OCI-LY7 (cell line): Measurements from ENCODE around the gene HNMT. TPM values are rescaled to one million over a fixed set of nuclear protein-coding genes. Genes with fewer than 3 reads are reported as not detected.
"Not testable (repeated sequence)": the region's sequence is repeated elsewhere in the genome, so short reads cannot be mapped to it uniquely, and the experiment has no call there.

ENCODE experiments used
- Bru-seq: library from RNA; stranded (reverse); fragments of 400-500 nt; gene quantifications from one replicate; lab custom pipeline; 2021; lab: Mats Ljungman, UMichigan
- BruChase-seq, 2 experiments: library from RNA; stranded (reverse); fragments of 400-500 nt; gene quantifications; one replicate each; lab custom pipeline; 2021; lab: Mats Ljungman, UMichigan
- BruUV-seq: library from RNA; stranded (reverse); fragments of 400-500 nt; replicated peaks from 2 replicates; lab custom pipeline; 2021; lab: Mats Ljungman, UMichigan
- CTCF ChIA-PET: fragments of 300-600 bp; sonication (Branson Sonifier 250); formaldehyde crosslinking; loops from one replicate; lab custom pipeline; 2022; ENCODE audit warnings: antibody characterized with exemption; ENCODE audit not compliant: unreplicated experiment; lab: Charles Lee
- POLR2A ChIA-PET: fragments of 300-600 bp; sonication (Branson Sonifier 250); formaldehyde crosslinking; loops from one replicate; lab custom pipeline; 2022; ENCODE audit warnings: antibody characterized with exemption; lab: Charles Lee
- DNase-seq: peaks from one replicate; pipeline ENCODE4 v3.0.0-alpha.2; 2015; ENCODE audit warnings: low spot score
- H2AFZ ChIP-seq: fragments of 200-600 bp; sonication (generic), shearing (Covaris generic); 2 replicates; pipeline ENCODE4 v1.6.1; 2014; ENCODE audit warnings: mild to moderate bottlenecking, antibody characterized with exemption, low read length, moderate library complexity
- H3K27ac ChIP-seq: fragments of 200-600 bp; sonication (generic); 2 replicates; pipeline ENCODE4 v1.5.1; 2014; ENCODE audit warnings: mixed run types, low read depth, mild to moderate bottlenecking, moderate library complexity, low read length, inconsistent platforms; ENCODE audit not compliant: poor library complexity, severe bottlenecking
- H3K36me3 ChIP-seq: fragments of 200-600 bp; sonication (generic); 2 replicates; pipeline ENCODE4 v1.6.1; 2014; ENCODE audit warnings: mild to moderate bottlenecking, antibody characterized with exemption, low read length, moderate library complexity, mixed read lengths; ENCODE audit not compliant: insufficient read depth
- H3K4me1 ChIP-seq: fragments of 200-600 bp; sonication (generic); 2 replicates; pipeline ENCODE4 v1.5.1; 2014; ENCODE audit warnings: mild to moderate bottlenecking, low read length; ENCODE audit not compliant: insufficient read depth, poor library complexity, severe bottlenecking
- H3K4me2 ChIP-seq: fragments of 200-600 bp; sonication (generic); 2 replicates; pipeline ENCODE4 v1.6.1; 2014; ENCODE audit warnings: mild to moderate bottlenecking, low read length
- H3K4me3 ChIP-seq: fragments of 200-600 bp; sonication (generic); 2 replicates; pipeline ENCODE4 v1.5.1; 2014; ENCODE audit warnings: mild to moderate bottlenecking, low read depth, low read length; ENCODE audit not compliant: poor library complexity, severe bottlenecking
- H3K79me2 ChIP-seq: fragments of 200-600 bp; sonication (generic); 2 replicates; pipeline ENCODE4 v1.6.1; 2016; ENCODE audit warnings: low read depth, mild to moderate bottlenecking, low read length, moderate library complexity, mixed read lengths; ENCODE audit not compliant: insufficient read depth
- H3K9me2 ChIP-seq: fragments of 200-600 bp; sonication (generic); 2 replicates; pipeline ENCODE4 v1.6.1; 2016; ENCODE audit warnings: mild to moderate bottlenecking, low read length, mixed read lengths; ENCODE audit not compliant: insufficient read depth
- H3K9me3 ChIP-seq: fragments of 200-600 bp; sonication (generic); 2 replicates; pipeline ENCODE4 v1.6.1; 2014; ENCODE audit warnings: mild to moderate bottlenecking, mixed run types, low read length, mixed read lengths
- H4K20me1 ChIP-seq: fragments of 200-600 bp; sonication (generic); 2 replicates; pipeline ENCODE4 v1.6.1; 2014; ENCODE audit warnings: mild to moderate bottlenecking, antibody characterized with exemption, low read length, moderate library complexity, mixed read lengths; ENCODE audit not compliant: insufficient read depth
- CTCF ChIP-seq: fragments of 200-600 bp; sonication (generic); conservative IDR thresholded peaks from 2 replicates; pipeline ENCODE4 v1.5.1; 2014; ENCODE audit warnings: mild to moderate bottlenecking, antibody characterized with exemption, low read length, moderate library complexity, mixed read lengths
- EZH2phosphoT487 ChIP-seq: fragments of 200-600 bp; sonication (generic); IDR thresholded peaks from 2 replicates; pipeline ENCODE4 v1.6.1; 2018; ENCODE audit warnings: low read depth, borderline replicate concordance, mild to moderate bottlenecking, mixed run types, antibody characterized with exemption, low read length, moderate library complexity, mixed read lengths
- intact Hi-C: fragments of 100-400 bp; cut with micrococcal nuclease; formaldehyde crosslinking; loops from one replicate; pipeline ENCODE4 v1.10.0; 2022; ENCODE audit not compliant: unreplicated experiment
- long read RNA-seq: library from polyadenylated mRNA; stranded (forward); transcript quantifications from one replicate; pipeline ENCODE4 v2.0.0, GENCODE V29; 2022
- total RNA-seq, 2 experiments: library from RNA; depleted of rRNA in 1 of 2; stranded (reverse); fragments of >200 nt in 1 of 2; shearing (Covaris generic) in 1 of 2; gene quantifications; 2 replicates each; pipeline ENCODE4 v1.2.3, GENCODE V29; 2014 to 2022

HNMT gene
- total RNA-seq (2014; rRNA removed; shearing (Covaris generic)): not detected in 2 replicates
- total RNA-seq (2022): not detected in 2 replicates
- Bru-seq, nascent RNA: percentile 3 among the genes with signal in this experiment
- not detected for BruChase-seq, experiment 1, labeled RNA remaining after a 6-hour chase
- not detected for BruChase-seq, experiment 2, labeled RNA remaining after a 2-hour chase
- long read RNA-seq: 0 reads

GRCh38 chr2:137964066-137964858 is at the start of gene HNMT:
TSS of gene HNMT (plus strand) at chr2:137964473. CDS start at chr2:137964492, 19 bp downstream.
- no peak within 1 kb of the TSS for H3K27ac ChIP-seq
- no peak for DNase-seq
- H3K79me2 ChIP-seq: no peaks in the 10 kb centered on the region
- no peak within 1 kb of the TSS for H3K4me3 ChIP-seq
- H4K20me1 ChIP-seq: no peaks in the 10 kb centered on the region
- intact Hi-C loops: no loop called here
- no peaks in the 10 kb centered on the region for H3K4me1 ChIP-seq
- H2AFZ ChIP-seq: no peak within 1 kb of the TSS
- no peaks in the 10 kb centered on the region for H3K9me3 ChIP-seq
- ChIA-PET CTCF (no interaction called here), POLR2A (interaction anchor here (0.6 to 1.0 kb wide), 4 partner anchors 15 to 868 kb away, joined by 3 to 4 read pairs (median 3); no protein-coding TSS in a partner anchor)
- no peaks in the 10 kb centered on the region for H3K9me2 ChIP-seq
- no peak for TF ChIP-seq CTCF
- no peak for TF ChIP-seq EZH2phosphoT487
- no TSS peak for BruUV-seq
- H3K4me2 ChIP-seq: no peak within 1 kb of the TSS
- H3K36me3 ChIP-seq: no peaks in the 10 kb centered on the region

DNA sequence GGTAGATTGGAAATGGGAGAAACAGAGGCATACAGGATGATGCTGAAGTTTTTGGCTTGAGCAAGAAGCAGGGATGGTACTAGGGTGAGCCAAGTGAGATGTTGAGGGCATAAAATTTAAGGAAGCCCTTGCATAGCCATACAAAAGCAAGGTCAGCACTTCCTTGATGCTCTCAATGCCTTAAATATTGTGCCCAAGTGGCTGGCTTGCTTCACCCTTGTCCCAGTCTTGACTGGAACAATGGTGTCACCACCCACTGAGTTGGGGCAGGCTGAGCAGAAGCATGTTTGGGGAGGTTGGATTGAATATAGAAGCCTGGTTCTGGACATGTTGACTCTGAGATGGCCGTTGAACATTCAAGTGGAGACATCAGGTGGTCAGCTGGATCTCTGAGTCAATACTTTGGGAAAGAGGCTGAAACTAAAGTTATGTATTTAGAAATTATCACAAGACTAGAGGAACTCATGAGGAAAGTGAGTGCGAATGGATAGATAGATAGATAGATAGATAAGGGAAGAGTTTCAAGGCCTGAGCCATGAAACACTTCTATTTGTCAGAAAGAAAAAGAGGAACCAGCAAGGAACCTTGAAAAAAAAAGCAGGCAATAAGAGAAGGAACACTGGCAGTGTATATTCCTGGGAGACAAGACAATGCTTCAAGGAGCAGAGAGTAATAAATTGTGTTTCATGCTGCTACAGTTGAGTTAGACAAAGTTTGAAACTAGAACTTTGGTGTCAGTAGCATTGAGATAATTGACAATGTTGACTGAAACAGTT is 43.0 kb upstream of the HNMT start:
- no TSS peak for BruUV-seq
- POLR2A ChIA-PET: no interaction called here

GRCh38 chr2:137922171-137922570 is 42.1 kb upstream of the HNMT start:
- H3K9me2 ChIP-seq, H3K36me3 ChIP-seq, H2AFZ ChIP-seq, H3K4me3 ChIP-seq, H3K79me2 ChIP-seq, H3K4me1 ChIP-seq, DNase-seq, H3K4me2 ChIP-seq, CTCF ChIA-PET, BruUV-seq, H3K27ac ChIP-seq, H4K20me1 ChIP-seq, intact Hi-C loops, H3K9me3 ChIP-seq: not testable (repeated sequence)
- POLR2A ChIA-PET: interaction anchor here (0.6 kb wide), 1 partner anchor 33 kb away, joined by 5 read pairs; no protein-coding TSS in a partner anchor

More for the DNA sequence above, 43.0 kb upstream of the HNMT start:
- Histone ChIP-seq H4K20me1 (no peaks in the 10 kb centered on the region), H3K4me2 (no peak overlapping the region), H3K79me2 (no peaks in the 10 kb centered on the region), H3K9me2 (no peaks in the 10 kb centered on the region), H3K9me3 (no peaks in the 10 kb centered on the region), H3K36me3 (no peaks in the 10 kb centered on the region), H3K4me3 (no peak overlapping the region), H3K4me1 (no peaks in the 10 kb centered on the region), H2AFZ (no peak overlapping the region), H3K27ac (no peak overlapping the region)
- TF ChIP-seq EZH2phosphoT487 (no peak), CTCF (no peak)
- intact Hi-C loops: no loop called here
- CTCF ChIA-PET: no interaction called here
- no peak for DNase-seq
